PC-3 (cell line): ENCODE data around the gene SHROOM2. TPM values are rescaled to one million over a fixed set of nuclear protein-coding genes. Genes with fewer than 3 reads are reported as not detected.

Source experiments
- ATAC-seq: fragments of 200-7000 bp; cut with Tn5 transposase; 2 replicates; pipeline ENCODE4 v1.9.1; 2020; ENCODE audit warnings: mild to moderate bottlenecking, moderate library complexity
- BruUV-seq: library from RNA; stranded (reverse); fragments of 400-500 nt; replicated peaks from 2 replicates; lab custom pipeline; 2021; lab: Mats Ljungman, UMichigan
- CTCF ChIA-PET: fragments of 300-600 bp; sonication (Branson Sonifier 250); formaldehyde crosslinking; loops from one replicate; lab custom pipeline; 2022; ENCODE audit warnings: antibody characterized with exemption; lab: Charles Lee
- POLR2A ChIA-PET: fragments of 300-600 bp; sonication (Branson Sonifier 250); formaldehyde crosslinking; loops from one replicate; lab custom pipeline; 2022; ENCODE audit warnings: antibody characterized with exemption; ENCODE audit not compliant: unreplicated experiment; lab: Charles Lee
- DNase-seq: peaks from one replicate; pipeline ENCODE4 v3.0.0-alpha.2; 2015
- H2AFZ ChIP-seq: fragments of 300-600 bp; sonication (generic); 2 replicates; pipeline ENCODE4 v1.6.0; 2016; ENCODE audit warnings: antibody characterized with exemption, low read length
- H3F3A ChIP-seq: fragments of 300-600 bp; sonication (generic); one replicate; pipeline ENCODE4 v1.6.0; 2017; ENCODE audit warnings: antibody characterized with exemption, low read length, control low read depth, mild to moderate bottlenecking; ENCODE audit not compliant: unreplicated experiment
- H3K27ac ChIP-seq: fragments of 300-600 bp; sonication (generic); 2 replicates; pipeline ENCODE4 v1.5.1; 2016; ENCODE audit warnings: mild to moderate bottlenecking, low read length
- H3K27me3 ChIP-seq: fragments of 300-600 bp; sonication (generic); 2 replicates; pipeline ENCODE4 v1.6.1; 2016; ENCODE audit warnings: low read length, mixed read lengths
- H3K36me3 ChIP-seq: fragments of 300-600 bp; sonication (generic); 2 replicates; pipeline ENCODE4 v1.6.1; 2016; ENCODE audit warnings: low read depth, mixed run types, low read length, mixed read lengths
- H3K4me1 ChIP-seq: fragments of 300-600 bp; sonication (generic); 2 replicates; pipeline ENCODE4 v1.5.1; 2016; ENCODE audit warnings: low read length; ENCODE audit not compliant: insufficient read depth
- H3K4me2 ChIP-seq: fragments of 300-600 bp; sonication (generic); 2 replicates; pipeline ENCODE4 v1.6.0; 2016; ENCODE audit warnings: low read length
- H3K4me3 ChIP-seq: fragments of 300-600 bp; sonication (generic); 2 replicates; pipeline ENCODE4 v1.5.1; 2016; ENCODE audit warnings: mild to moderate bottlenecking, low read length, mixed read lengths
- H3K79me2 ChIP-seq: fragments of 300-600 bp; sonication (generic); 2 replicates; pipeline ENCODE4 v1.6.1; 2017; ENCODE audit warnings: low read length, mixed read lengths
- H3K9ac ChIP-seq: fragments of 300-600 bp; sonication (generic); 2 replicates; pipeline ENCODE4 v1.6.0; 2016; ENCODE audit warnings: mild to moderate bottlenecking, low read length
- H3K9me2 ChIP-seq: fragments of 300-600 bp; sonication (generic); replicated peaks from 2 replicates; pipeline ENCODE4 v1.6.1; 2016; ENCODE audit warnings: mixed run types, low read length, mixed read lengths
- H3K9me3 ChIP-seq: fragments of 300-600 bp; sonication (generic); 2 replicates; pipeline ENCODE4 v1.6.1; 2016; ENCODE audit warnings: low read length, mixed read lengths
- H4K20me1 ChIP-seq: fragments of 300-600 bp; sonication (generic); 2 replicates; pipeline ENCODE4 v1.6.1; 2016; ENCODE audit warnings: low read length, mixed read lengths
- CTCF ChIP-seq: fragments of 300-600 bp; sonication (generic); conservative IDR thresholded peaks from 2 replicates; pipeline ENCODE4 v1.5.1; 2017; ENCODE audit warnings: antibody characterized with exemption, low read depth, mild to moderate bottlenecking, low read length
- EZH2 ChIP-seq: fragments of 300-600 bp; sonication (generic); IDR thresholded peaks from one replicate; pipeline ENCODE4 v1.6.1; 2017; ENCODE audit warnings: antibody characterized with exemption, mild to moderate bottlenecking, low read length; ENCODE audit not compliant: unreplicated experiment
- EZH2phosphoT487 ChIP-seq: fragments of 300-600 bp; sonication (generic); IDR thresholded peaks from 2 replicates; pipeline ENCODE4 v1.6.1; 2018; ENCODE audit warnings: mild to moderate bottlenecking, antibody characterized with exemption, low read length, borderline replicate concordance
- intact Hi-C: fragments of 100-400 bp; cut with micrococcal nuclease; formaldehyde crosslinking; loops from 2 replicates; pipeline ENCODE4 v1.9.0; 2023
- total RNA-seq: library from RNA; depleted of rRNA; stranded (reverse); fragments of >200 nt; gene quantifications from 2 replicates; pipeline ENCODE4 v1.2.3, GENCODE V29; 2014

Gene SHROOM2
- total RNA-seq, 1 experiment from 2014 or later = 6.5 TPM

GRCh38 chrX:9977635-9978034, 191.4 kb downstream of the SHROOM2 start:
- no peaks in the 10 kb centered on the region for H3K9me2 ChIP-seq
- ATAC-seq = no peak

GRCh38 chrX:9980401-9980800, 194.2 kb downstream of the SHROOM2 start:
- Histone ChIP-seq H3K4me1 (no peaks in the 10 kb centered on the region), H3K4me2 (no peak overlapping the region), H3K27me3 (no peaks in the 10 kb centered on the region), H3K27ac (no peak overlapping the region), H2AFZ (no peak overlapping the region), H3K4me3 (no peak overlapping the region), H3K9me2 (no peaks in the 10 kb centered on the region), H3K79me2 (no peaks in the 10 kb centered on the region), H3K36me3 (no peaks in the 10 kb centered on the region), H4K20me1 (no peaks in the 10 kb centered on the region), H3K9me3 (no peaks in the 10 kb centered on the region), H3F3A (no peaks in the 10 kb centered on the region), H3K9ac (no peak overlapping the region)
- TF ChIP-seq EZH2phosphoT487 (no peak), CTCF (no peak), EZH2 (no peak)
- intact Hi-C loops = no loop called here
- ATAC-seq = no peak
- ChIA-PET CTCF (no interaction called here), POLR2A (no interaction called here)
- BruUV-seq = no TSS peak
- DNase-seq = no peak

More at GRCh38 chrX:9977635-9978034, 191.4 kb downstream of the SHROOM2 start:
- BruUV-seq = no TSS peak
- Histone ChIP-seq H4K20me1 (no peaks in the 10 kb centered on the region), H3K4me3 (no peak overlapping the region), H3K36me3 (no peaks in the 10 kb centered on the region), H3F3A (no peaks in the 10 kb centered on the region), H3K9ac (no peak overlapping the region), H3K4me1 (no peaks in the 10 kb centered on the region), H3K9me3 (no peaks in the 10 kb centered on the region), H3K79me2 (no peaks in the 10 kb centered on the region), H3K4me2 (no peak overlapping the region), H2AFZ (no peak overlapping the region), H3K27ac (no peak overlapping the region), H3K27me3 (no peaks in the 10 kb centered on the region)
- ChIA-PET POLR2A (no interaction called here), CTCF (no interaction called here)
- intact Hi-C loops = no loop called here
- no peak for DNase-seq
- TF ChIP-seq CTCF (no peak), EZH2 (no peak), EZH2phosphoT487 (no peak)

GRCh38 chrX:9980927-9981326, 194.7 kb downstream of the SHROOM2 start:
- H3K27me3 ChIP-seq = no peaks in the 10 kb centered on the region
- no peaks in the 10 kb centered on the region for H3K9me2 ChIP-seq
- DNase-seq (no peak), ATAC-seq (no peak)
- H3K36me3 ChIP-seq = no peaks in the 10 kb centered on the region
- TF ChIP-seq CTCF (no peak), EZH2 (no peak), EZH2phosphoT487 (no peak)
- ChIA-PET CTCF (no interaction called here), POLR2A (no interaction called here)
- no peak overlapping the region for H3K9ac ChIP-seq
- H3F3A ChIP-seq = no peaks in the 10 kb centered on the region
- BruUV-seq = no TSS peak
- H3K4me1 ChIP-seq = no peaks in the 10 kb centered on the region
- no peak overlapping the region for H3K4me3 ChIP-seq
- intact Hi-C loops = no loop called here
- no peak overlapping the region for H3K4me2 ChIP-seq
- H4K20me1 ChIP-seq = no peaks in the 10 kb centered on the region
- H3K27ac ChIP-seq = no peak overlapping the region
- no peak overlapping the region for H2AFZ ChIP-seq
- H3K79me2 ChIP-seq = no peaks in the 10 kb centered on the region
- no peaks in the 10 kb centered on the region for H3K9me3 ChIP-seq
